Esophagus mucosa (tissue), 1 donor: Measurements from ENCODE around the gene IL22RA2. TPM values are rescaled to one million over a fixed set of nuclear protein-coding genes. Genes with fewer than 3 reads are reported as not detected.

ENCODE experiments used
- ATAC-seq: fragments of 200-7000 bp; cut with Tn5 transposase; one replicate; pipeline ENCODE4 v1.9.1; 2020
- total RNA-seq: library from RNA; stranded (reverse); gene quantifications from one replicate; pipeline ENCODE4 v1.2.4, GENCODE V29; 2023
- donor health status: DM: yes; HTN: yes; CAD: no.

IL22RA2 gene
- total RNA-seq, 1 donor from 2014 or later = not detected

- peak; percentile 74 for ATAC-seq
Observed at GRCh38 chr6:137094411-137095008, 78.9 kb downstream of the IL22RA2 start.

Other genes with a start within 250 kb of the IL22RA2 start
- gene IL20RA, start 128.7 kb downstream of the IL22RA2 start, total RNA-seq = 13.3 TPM
- gene IFNGR1, start 45.7 kb upstream of the IL22RA2 start, total RNA-seq = 53.5 TPM